SHP77 treated with DMSO at 0.1 percent for 48 hours (cell line): ENCODE data around the gene FADS1.

ENCODE experiments used
- DNase-seq: peaks from one replicate; lab custom pipeline; 2025; lab: John Stamatoyannopoulos, UW

FADS1 gene

GRCh38 chr11:61795459-61795858, 21.3 kb downstream of the FADS1 start:
- DNase-seq, result no peak

- no peak for DNase-seq
Observed at GRCh38 chr11:61794579-61794978, 22.2 kb downstream of the FADS1 start.

- DNase-seq, result no peak
Observed at GRCh38 chr11:61793829-61794204, 23.0 kb downstream of the FADS1 start.

GRCh38 chr11:61793083-61793828, 23.5 kb downstream of the FADS1 start:
- DNase-seq, result no peak

GRCh38 chr11:61792310-61793082, 24.3 kb downstream of the FADS1 start, which contains the start of the genes FEN1 and TMEM258:
Gene FEN1, plus strand, starts transcription at chr11:61792911. Its CDS starts 2,451 bp downstream, at chr11:61795362.
Gene TMEM258, minus strand, starts transcription at chr11:61792599. Its CDS starts 41 bp downstream, at chr11:61792558.
- peak; percentile 95 for DNase-seq

- peak; percentile 80 for DNase-seq
Observed at GRCh38 chr11:61791737-61792309, 25.0 kb downstream of the FADS1 start.

- peak; percentile 11 for DNase-seq
Observed at GRCh38 chr11:61787928-61788491, 28.8 kb downstream of the FADS1 start.

- DNase-seq, result no peak
Observed at GRCh38 chr11:61785837-61786402, 30.9 kb downstream of the FADS1 start.

- no peak for DNase-seq
Observed at GRCh38 chr11:61784506-61784805, 32.3 kb downstream of the FADS1 start.

- no peak for DNase-seq
Observed at GRCh38 chr11:61783717-61784505, 32.9 kb downstream of the FADS1 start.

- DNase-seq, result no peak
Observed at GRCh38 chr11:61782841-61783240, 34.0 kb downstream of the FADS1 start.

GRCh38 chr11:61782299-61782698, 34.5 kb downstream of the FADS1 start:
- DNase-seq, result no peak

GRCh38 chr11:61781585-61781984, 35.2 kb downstream of the FADS1 start:
- no peak for DNase-seq

GRCh38 chr11:61780581-61781162, 36.1 kb downstream of the FADS1 start:
- no peak for DNase-seq

- no peak for DNase-seq
Observed at GRCh38 chr11:61779666-61780525, 36.9 kb downstream of the FADS1 start.

GRCh38 chr11:61778920-61779650, 37.7 kb downstream of the FADS1 start:
- DNase-seq, result no peak

GRCh38 chr11:61778357-61778886, 38.4 kb downstream of the FADS1 start:
- DNase-seq, result no peak

GRCh38 chr11:61777234-61778090, 39.3 kb downstream of the FADS1 start:
- no peak for DNase-seq
